GM11168 (cell line): ENCODE measurements around the gene FBN2.
"Not testable (repeated sequence)": the region's sequence is repeated elsewhere in the genome, so short reads cannot be mapped to it uniquely, and the experiment has no call there.

ENCODE experiments used
- in situ Hi-C: fragments of 300-500 bp; cut with MboI; formaldehyde crosslinking; loops from one replicate; pipeline ENCODE4 v1.12.0; 2022; ENCODE audit warnings: low sequenced_read_pairs; ENCODE audit not compliant: unreplicated experiment

FBN2 gene

DNA sequence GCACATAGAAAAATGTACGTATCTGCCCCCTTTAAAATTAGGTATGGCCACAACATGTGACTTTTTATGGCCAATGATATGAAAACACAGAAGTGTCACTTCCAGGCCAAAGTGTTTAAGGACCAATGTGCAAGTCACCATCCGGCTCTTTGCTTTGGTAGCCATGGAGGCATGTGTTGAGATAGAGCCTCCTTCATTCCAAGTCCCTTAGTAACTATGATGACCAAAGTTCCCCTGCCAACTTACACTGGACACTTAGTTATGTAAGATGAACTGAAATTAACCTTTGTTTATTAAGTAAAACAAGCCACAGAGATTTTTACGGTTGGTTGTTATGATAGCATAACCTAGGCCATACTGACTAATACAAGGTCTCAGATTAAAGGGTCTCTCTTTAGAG lies 51.0 kb downstream of the FBN2 start:
- in situ Hi-C loops, result loop anchor here (25.0 kb wide), 1 partner anchor 275 kb away; no protein-coding TSS in a partner anchor

DNA sequence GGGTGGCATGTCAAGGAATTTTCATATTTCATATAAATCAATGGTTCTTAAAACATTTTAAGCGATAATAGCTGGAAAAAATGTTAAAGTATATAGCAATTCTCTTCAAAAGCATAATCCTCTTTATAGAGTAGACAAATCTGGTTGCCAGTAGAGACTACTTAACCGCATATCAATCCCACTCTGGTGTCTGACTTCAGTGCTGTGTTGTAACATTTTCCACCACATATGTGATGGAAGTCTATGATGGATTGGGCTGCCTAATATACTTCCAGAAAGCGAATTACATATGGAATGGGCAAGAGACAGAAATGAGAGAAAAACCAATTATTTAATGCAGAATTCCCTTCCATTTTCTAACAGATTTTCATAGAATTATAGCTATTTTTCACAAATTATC lies 54.3 kb downstream of the FBN2 start:
- in situ Hi-C loops, result loop anchor here (25.0 kb wide), 1 partner anchor 271 kb away; no protein-coding TSS in a partner anchor

DNA sequence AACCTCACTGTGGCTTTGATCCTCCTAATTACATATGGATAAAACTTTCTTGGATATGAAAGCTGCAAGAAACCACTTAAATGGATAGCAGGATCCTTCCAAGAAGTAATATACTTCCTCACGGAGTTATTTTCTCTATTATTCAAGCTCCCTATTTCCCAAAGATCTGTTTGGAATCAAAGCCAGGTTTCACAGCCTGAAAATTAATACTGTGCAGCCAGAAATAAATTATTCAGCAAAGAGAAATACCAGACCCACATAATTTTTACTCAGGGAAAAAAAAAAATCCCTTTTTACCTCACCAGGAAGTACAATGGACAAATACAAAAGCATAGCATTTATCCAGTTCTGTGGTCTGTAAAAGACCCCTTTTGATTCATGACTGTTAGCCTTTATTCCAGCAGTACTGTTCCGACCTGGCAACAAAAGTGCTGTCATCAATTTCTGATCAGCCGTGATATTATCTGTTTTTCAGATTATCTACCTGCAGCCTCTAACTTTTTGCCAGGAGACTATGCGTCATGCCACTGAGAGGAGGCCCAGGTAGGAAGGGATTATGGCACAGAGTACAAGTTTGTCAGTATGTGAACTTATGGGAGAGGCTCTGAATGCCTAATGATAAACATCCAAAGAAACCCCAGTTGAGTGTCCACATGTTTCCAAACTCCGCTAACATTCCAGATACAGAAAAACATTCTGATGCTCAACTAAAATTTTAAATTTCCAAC lies 57.0 kb downstream of the FBN2 start:
- in situ Hi-C loops, result loop anchor here (25.0 kb wide), 1 partner anchor 269 kb away; no protein-coding TSS in a partner anchor

DNA sequence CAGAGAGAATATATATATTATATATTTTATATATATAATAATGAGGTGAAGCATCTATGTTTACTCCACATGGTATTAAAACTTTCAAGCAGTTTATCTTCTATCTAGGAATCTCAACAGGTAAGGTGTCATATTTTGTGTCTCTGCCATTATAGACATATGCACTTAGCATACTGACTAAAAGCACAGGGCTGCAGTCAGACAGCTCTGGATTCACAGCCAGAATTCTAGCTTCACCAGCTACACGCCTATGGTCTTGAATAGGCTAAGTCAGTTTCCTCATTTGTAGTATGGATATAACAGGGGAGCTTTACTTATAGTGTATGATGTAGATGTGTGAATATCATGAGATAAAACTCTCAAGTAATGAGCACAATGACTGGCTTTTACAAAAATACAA lies 57.9 kb downstream of the FBN2 start:
- in situ Hi-C loops, result loop anchor here (25.0 kb wide), 1 partner anchor 268 kb away; no protein-coding TSS in a partner anchor

DNA sequence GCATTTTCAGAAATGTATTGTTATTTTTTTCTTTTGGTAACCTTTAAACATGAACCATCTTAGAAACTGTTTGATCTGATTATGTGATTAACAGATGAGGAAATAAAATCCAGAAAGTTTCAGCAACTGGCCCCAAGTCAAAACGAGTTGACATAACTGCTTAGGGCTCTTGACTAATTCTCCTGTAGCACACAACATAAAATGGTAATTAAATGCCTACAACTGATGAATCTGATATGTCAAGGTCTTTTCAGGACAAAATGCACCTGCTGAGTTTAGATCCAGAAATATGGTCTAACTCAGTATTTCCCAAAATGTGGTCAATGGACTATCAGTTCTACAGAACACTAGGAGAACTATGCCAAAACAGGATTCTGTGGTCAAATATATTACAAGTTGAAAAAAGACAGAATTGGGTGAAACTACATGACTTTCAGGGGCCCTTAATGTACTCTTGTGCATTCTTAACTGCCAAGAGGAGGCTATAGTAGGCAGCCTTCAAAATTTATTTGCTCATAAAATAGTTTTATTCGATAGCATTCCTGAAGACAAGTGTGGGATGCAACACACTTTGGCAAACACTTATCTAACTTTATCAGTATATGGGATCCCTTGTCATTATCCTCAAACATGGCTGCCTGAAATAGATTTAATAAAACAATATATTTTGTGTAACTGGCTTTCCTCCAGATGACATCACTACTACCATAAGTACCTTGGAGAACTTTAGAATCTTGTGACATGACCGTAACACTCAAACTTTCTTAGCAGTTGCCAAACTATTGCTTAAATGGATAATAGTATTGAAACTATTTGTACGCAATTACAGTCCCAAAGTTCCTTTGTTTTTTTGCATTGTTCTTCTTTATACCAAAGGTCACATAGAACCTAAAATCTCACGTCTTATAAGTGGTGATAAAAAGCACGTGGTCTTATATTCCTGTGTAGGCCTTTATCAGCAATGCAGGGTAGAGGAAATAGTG lies 59.4 kb downstream of the FBN2 start:
- in situ Hi-C loops, result loop anchor here (25.0 kb wide), 1 partner anchor 266 kb away; no protein-coding TSS in a partner anchor

DNA sequence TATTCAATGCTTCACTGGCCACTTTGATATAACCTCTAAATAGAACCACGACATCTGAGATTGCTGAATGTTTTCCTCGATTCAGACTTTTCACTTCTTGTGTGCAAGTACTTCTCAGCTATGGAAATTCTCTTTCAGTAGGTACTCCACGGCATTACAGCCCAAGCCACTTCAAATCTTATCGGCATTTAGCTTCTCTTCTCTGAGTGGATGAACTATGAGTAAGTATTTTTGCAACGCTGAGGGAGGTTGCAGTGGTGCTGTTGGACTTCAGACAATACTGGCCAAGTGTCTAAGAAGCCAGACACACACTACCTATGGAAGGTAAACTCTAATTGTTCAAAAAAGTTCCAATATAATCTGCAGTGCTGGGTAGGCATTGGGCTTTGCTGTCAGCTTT lies 60.1 kb downstream of the FBN2 start:
- in situ Hi-C loops, result loop anchor here (25.0 kb wide), 1 partner anchor 266 kb away; no protein-coding TSS in a partner anchor

GRCh38 chr5:128475693-128476092 lies 62.4 kb downstream of the FBN2 start:
- in situ Hi-C loops, result loop anchor here (25.0 kb wide), 1 partner anchor 263 kb away; no protein-coding TSS in a partner anchor

DNA sequence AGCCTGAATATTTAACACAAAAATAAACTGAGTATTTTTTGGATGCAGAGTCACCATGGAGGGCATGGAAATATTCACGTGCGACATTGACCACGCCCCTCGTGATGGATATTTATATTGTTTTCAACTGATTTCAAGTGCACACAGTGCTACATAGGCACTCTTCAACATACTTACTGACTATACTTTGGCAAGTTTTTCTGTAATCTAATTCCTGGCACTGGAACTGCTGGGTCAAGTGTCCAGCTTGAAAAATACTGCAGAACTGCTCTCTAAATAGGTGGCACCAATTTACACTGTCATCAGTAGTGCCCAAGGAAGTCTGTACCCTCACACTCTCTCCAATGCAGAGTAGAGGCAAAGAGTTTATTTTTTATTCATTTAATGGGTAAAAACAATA lies 65.1 kb downstream of the FBN2 start:
- in situ Hi-C loops, result no loop called here

DNA sequence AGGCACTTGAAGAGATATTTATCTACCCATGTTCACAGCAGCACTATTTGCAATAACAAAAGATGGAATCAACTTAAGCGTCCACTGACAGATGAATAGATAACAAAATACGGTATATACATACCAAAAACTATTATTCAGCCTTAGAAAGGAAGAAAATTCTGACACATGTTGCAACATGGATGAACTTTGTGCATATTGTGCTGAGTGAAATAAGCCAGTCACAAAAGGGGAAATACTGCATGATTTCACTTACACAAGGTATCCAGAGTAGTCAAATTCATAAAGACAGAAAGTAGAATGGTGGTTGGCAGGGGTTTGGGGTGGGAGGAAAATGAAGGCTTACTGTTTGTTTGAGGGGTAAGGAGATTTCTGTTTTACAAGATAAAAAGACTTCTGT lies 66.0 kb downstream of the FBN2 start:
- in situ Hi-C loops, result no loop called here

- in situ Hi-C loops, result no loop called here
Observed at GRCh38 chr5:128470663-128471062, 67.4 kb downstream of the FBN2 start.

DNA sequence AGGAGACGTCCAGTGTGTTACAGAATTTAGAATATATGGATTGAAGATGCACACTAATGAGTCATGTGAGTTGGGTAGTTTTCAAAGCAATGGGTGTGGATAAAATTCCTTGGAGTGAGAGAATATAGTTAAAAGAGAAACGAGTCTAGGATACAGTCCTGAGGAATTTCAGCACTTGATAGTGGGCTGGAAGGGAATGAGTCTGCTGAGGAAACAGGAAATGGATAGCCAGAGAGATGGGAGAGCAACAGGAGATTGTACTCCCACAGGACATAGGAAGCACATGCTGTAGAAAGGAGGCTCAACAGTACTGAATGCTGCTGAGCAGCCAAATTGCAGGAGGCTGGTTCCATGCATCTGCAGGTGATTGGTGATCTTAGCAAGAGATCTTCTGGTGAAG lies 68.1 kb downstream of the FBN2 start:
- in situ Hi-C loops, result no loop called here

DNA sequence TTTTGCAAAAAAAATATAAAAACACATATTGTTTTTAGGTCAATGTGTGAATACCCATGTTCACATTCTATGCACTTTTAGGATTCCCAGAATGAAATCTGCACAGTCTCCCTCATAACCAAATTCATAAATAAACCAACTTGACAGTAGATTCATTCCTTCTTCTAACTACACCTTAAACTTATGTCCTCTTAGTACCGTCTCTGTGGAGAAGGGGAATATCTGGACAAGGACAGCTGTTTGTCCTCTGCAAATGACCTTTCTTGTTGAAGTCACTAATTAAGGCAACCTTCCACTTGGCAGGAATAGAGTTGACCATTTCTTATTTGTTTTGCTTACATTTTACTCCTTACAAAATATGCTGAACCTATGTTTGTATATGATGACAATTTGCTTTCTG lies 71.1 kb downstream of the FBN2 start:
- in situ Hi-C loops, result no loop called here

DNA sequence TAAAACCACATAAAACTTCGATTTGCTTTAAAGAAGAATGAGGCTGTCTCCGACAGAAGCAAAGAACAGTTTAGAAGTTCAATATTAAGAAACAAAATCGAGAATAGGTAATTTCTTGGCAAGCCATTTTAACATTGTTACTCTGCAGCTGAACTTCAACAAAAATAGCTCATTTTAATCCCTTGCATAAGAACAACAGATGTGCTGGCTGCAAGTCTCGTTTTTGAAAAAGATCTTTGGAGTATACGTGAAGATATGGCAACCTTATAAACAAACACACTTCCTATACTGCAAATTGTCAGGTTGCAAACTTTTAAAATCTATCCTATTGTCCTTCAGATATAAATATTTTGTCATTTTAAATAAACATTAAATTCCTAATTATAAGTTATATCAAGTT lies 71.5 kb downstream of the FBN2 start:
- in situ Hi-C loops, result no loop called here

DNA sequence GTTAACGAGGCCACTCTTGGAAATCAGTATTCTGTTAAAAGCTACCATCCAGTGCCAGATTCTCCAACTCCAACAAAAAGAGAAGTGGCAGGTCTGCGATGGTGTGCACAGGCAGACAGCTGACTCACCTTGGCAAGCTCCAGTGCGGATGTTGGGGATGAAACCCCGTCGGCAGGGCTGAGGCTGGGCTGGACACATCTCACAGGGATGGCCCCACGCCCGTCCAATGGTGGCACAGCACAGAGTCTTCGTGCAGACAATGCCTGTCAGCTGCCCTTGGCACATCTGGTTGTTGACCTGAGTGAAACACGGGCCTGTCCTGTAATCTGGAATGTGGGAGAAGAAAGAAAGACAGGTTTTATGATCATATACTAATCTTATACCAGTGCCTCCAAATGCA lies 73.4 kb downstream of the FBN2 start:
- in situ Hi-C loops, result no loop called here

- in situ Hi-C loops, result no loop called here
Observed at GRCh38 chr5:128462330-128462729, 75.7 kb downstream of the FBN2 start.

- in situ Hi-C loops, result not testable (repeated sequence)
Observed at GRCh38 chr5:128457147-128457915, 80.7 kb downstream of the FBN2 start.

- in situ Hi-C loops, result no loop called here
Observed at GRCh38 chr5:128455841-128456361, 82.1 kb downstream of the FBN2 start.

DNA sequence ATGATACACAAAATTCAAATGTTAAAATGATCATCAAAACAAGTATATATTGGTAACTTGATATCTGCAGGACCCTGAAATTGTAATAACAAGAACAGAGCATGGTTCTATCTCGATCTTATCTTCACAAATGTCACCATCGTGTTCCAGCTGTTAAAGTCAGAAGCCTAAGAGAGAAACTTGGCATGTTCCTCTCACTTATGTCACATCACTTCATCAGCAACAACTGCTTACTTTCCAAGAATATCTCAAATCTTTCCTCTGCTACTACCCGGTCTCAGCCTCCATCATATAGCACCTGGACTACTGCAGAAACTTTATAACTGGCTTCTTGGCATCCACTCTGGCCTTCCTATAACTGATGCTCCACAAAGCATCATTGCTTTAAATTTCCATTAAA lies 84.9 kb downstream of the FBN2 start:
- in situ Hi-C loops, result no loop called here

DNA sequence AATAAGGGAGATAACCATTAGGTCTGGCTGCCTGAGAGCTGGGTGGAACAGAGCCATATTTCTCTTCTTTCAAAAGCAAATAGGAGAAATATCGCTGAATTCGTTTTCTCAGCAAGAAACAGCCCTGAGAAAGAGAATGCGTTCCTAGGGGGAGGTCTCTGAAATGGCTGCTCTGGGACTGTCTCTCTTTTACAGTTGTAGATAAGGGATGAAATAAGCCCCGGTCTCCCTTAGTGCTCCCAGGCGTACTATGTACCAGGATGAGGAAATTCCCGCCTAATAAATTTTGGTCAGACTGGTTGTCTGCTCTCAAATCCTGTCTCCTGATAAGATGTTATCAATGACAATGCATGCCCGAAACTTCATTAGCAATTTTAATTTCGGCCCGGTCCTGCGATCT lies 90.8 kb downstream of the FBN2 start:
- in situ Hi-C loops, result not testable (repeated sequence)

- in situ Hi-C loops, result no loop called here
Observed at GRCh38 chr5:128441941-128442350, 96.1 kb downstream of the FBN2 start.
